GM19468 (cell line): ENCODE measurements around the gene ONECUT2.
"Not testable (repeated sequence)": the region's sequence is repeated elsewhere in the genome, so short reads cannot be mapped to it uniquely, and the experiment has no call there.

Experiments
- ATAC-seq: cut with Tn5 transposase; IDR thresholded peaks from one replicate; pipeline ENCODE4 v1.9.1; 2021; ENCODE audit warnings: mild to moderate bottlenecking, moderate library complexity, moderate number of reproducible peaks; ENCODE audit not compliant: unreplicated experiment; ENCODE audit errors: extremely low read depth

The ONECUT2 gene

GRCh38 chr18:57518533-57518932 lies 83.4 kb downstream of the ONECUT2 start:
- no peak for ATAC-seq

DNA sequence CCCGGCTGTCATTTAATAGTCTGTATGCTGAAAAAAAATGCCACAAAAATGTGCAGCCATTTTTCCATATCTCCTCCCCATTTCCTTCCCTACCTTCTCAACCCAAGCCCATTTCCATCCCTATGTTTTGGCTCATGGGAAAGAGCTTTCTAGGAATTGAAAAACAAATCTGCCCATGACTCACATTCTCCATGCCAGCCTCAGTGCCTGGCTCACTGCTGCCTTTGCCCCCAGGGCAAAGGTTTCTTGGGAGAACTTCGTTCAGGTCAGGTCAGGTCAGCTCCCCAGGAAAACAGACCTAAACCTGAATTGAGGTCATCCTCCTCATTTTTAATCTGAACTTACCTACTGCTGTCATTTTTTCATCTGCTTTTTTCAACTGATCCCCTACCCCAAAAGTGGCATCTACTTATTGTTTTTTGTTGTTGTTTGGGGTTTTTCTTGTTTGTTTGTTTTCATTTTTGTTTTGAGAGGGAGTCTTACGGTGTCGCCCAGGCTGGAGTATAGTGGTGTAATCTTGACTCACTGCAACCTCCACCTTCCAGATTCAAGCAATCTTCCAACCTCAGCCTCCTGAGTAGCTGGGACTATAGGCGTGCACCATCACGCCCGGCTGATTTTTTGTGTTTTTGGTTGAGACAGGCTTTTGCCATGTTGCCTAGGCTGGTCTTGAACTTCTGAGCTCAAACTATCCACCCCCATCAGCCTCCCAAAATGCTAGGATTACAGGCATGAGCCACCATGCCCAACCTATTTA lies 84.7 kb downstream of the ONECUT2 start:
- no peak for ATAC-seq

GRCh38 chr18:57522348-57522747 lies 87.2 kb downstream of the ONECUT2 start:
- ATAC-seq = not testable (repeated sequence)

- no peak for ATAC-seq
These were observed 88.2 kb downstream of the ONECUT2 start for GRCh38 chr18:57523171-57523956.

DNA sequence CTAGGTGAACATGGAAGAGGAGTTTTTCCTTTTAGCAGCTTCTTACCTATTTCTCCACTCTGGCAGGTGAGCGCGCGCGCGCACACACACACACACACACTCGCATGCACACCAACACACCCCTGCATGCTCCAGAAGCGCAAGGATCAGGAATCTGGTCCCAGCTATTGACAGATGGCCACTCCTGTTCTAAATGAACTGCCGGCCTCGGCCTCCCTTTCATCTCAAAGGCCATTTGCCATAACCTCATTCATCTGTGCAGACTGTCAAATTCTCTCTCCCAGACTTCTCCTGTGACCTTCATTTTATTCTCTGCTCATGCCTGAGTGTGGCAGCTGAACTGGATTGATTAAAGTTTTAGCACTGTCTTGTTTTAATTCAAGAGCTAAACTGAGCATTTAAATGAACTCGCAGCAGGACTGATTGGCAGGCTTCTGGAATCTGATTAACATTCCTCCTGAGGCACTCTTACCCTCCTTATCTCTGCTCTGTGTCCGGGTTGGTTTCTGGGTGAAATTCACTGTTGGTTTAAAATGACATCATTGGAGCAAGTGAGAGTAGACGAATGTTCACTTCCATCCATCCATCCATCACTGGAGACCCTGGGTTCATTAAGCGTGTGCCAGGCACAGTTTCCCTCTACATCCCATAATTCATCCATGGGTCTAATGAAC lies 92.5 kb downstream of the ONECUT2 start:
- no peak for ATAC-seq

DNA sequence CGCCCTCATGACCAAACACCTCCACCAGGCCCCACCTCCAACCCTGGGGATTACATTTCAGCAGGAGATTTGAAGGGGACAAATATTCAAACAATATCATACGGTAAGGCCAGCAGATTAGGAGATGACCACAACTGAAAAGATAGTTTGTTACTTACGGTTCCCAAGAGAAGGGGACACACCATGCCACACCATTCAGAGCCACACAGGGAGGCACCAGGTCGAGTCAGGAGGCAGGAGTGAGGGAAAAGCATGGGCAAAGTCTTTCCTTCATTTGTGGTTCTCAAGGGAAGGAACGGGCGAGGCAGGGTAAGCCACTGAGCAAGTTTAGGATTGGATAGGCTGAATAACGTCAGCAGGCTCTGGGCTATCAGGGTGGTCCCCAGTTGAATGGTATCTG lies 94.0 kb downstream of the ONECUT2 start:
- ATAC-seq = no peak

GRCh38 chr18:57533006-57533867 lies 98.1 kb downstream of the ONECUT2 start:
- no peak for ATAC-seq

DNA sequence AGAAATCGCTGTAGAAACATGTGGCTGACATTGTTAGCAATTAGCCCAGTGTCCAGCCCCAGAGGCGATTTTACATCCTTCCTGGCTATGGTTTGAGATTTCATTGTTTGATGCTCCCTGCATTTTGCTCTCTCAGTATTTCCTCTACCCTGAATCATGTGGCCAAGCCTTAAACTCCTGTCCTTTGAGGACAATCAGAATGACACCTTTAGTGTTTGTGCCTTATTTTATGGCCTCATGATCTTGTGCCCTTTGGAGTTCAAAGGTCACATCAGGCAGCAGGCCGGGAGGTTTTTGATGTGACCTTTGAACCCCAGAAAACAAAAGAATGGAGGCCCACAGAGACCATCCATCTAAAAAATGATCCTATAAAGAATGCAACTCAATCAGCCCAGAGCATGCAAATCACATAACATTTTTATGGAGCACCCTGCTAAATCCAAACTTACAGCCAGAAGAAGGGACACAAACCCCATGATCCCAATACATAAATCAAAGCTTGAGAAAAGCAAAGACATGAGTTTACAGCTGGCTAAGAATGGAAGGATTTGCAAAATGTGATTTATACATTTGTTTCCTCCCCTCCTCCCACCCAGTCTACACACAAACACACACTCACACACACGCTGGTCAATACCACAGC lies 98.8 kb downstream of the ONECUT2 start:
- ATAC-seq = no peak

DNA sequence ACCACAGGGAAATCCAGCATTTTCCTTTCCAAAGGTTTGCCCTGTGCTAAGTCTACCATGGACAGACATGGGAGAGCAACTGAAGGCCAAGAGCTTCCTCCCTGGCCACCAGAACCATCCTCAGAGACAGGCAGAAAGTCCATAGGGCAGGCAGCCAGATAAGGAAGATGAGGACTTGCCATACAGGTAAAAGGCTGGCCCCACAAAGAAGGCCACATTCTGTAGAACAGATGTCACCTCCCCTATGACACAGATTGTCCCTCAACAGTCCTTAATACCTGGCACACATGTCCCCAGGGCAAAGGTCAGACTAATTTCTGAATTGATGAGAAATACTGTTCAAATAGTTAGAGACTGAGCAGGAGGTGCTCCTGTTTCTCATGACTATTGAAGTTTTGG lies 99.3 kb downstream of the ONECUT2 start:
- no peak for ATAC-seq

GRCh38 chr18:57538614-57539013 lies 103.4 kb downstream of the ONECUT2 start:
- no peak for ATAC-seq

- no peak for ATAC-seq
These were observed 104.5 kb downstream of the ONECUT2 start for GRCh38 chr18:57539702-57540101.
